Measurements from ENCODE around the gene CEP164.

DNA sequence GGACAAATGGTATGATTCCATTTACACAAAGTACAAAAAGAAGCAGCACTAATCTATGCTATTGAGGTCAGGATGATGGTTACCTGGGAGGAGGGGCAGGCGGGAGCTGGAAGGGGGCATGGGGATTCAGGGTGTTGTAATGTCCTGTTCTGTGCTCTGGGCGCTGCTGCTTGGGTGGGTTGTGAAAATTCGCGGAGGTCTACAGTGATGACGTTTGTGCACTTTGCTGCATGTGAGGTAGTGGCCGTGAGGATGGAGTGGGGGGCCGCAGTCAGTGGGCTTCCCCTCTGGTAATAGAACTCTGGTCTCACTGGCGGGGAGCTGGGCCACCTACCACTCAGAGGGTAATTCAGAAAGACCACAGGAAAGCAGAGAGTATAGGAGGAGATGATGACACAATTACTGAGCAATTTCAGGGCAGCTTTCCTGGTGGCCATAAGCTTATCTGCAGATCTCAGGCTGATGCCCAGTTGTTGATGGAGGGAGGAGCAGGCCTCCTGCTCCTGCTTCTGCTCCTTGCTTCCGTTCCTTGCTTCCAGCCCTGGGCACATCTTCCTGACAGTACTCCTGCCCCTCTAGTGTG, 121.5 kb downstream of the CEP164 start:
- TF ChIP-seq, protein P1, sequence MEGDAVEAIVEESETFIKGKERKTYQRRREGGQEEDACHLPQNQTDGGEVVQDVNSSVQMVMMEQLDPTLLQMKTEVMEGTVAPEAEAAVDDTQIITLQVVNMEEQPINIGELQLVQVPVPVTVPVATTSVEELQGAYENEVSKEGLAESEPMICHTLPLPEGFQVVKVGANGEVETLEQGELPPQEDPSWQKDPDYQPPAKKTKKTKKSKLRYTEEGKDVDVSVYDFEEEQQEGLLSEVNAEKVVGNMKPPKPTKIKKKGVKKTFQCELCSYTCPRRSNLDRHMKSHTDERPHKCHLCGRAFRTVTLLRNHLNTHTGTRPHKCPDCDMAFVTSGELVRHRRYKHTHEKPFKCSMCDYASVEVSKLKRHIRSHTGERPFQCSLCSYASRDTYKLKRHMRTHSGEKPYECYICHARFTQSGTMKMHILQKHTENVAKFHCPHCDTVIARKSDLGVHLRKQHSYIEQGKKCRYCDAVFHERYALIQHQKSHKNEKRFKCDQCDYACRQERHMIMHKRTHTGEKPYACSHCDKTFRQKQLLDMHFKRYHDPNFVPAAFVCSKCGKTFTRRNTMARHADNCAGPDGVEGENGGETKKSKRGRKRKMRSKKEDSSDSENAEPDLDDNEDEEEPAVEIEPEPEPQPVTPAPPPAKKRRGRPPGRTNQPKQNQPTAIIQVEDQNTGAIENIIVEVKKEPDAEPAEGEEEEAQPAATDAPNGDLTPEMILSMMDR (IDR thresholded peaks at IDR 0.05; ENCODE audit: low read depth, low read length), result no peak
- TF ChIP-seq POLR2A (IDR thresholded peaks at IDR 0.05; ENCODE audit: extremely low read depth, insufficient read length) (no peak), MYC (IDR thresholded peaks at IDR 0.05; ENCODE audit: low read depth, low read length) (no peak)
